ENCODE results near the gene GOLGA6C.
"Not testable (repeated sequence)": the region's sequence is repeated elsewhere in the genome, so short reads cannot be mapped to it uniquely, and the experiment has no call there.

The GOLGA6C gene

DNA sequence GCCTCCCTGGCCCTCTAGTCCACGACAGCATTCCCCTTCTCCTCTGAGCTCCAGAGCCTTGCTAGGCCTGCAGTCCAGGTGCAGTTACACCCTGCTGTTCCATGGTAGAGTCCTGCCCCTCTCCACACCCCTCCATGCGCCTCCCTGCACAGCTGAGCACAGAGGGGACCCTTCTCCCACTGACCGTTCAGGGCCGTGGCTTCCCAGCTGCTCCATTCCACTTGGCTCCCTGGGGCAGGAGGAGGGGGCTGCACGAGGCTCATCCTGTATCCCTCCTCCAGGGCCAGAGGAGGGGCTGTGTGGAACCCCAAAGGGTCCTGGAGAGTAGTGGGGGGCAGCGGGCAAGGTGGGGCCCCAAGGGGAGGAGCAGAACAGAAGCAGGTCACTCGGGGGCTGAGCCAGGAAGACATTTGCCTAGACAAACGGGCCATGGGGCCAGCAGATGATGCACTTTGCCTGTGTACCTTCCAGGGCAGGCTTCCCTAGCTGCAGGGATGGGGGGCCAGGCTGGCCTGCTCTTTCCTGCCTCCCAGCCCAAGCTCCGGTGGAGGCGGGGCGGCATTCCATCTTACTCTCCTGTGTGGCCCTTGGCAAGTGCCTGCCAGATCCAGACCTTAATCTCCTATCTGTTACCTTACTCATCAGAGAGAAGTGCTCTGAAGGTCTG is 20.7 kb upstream of the GOLGA6C start:
- TF ChIP-seq, protein P1, sequence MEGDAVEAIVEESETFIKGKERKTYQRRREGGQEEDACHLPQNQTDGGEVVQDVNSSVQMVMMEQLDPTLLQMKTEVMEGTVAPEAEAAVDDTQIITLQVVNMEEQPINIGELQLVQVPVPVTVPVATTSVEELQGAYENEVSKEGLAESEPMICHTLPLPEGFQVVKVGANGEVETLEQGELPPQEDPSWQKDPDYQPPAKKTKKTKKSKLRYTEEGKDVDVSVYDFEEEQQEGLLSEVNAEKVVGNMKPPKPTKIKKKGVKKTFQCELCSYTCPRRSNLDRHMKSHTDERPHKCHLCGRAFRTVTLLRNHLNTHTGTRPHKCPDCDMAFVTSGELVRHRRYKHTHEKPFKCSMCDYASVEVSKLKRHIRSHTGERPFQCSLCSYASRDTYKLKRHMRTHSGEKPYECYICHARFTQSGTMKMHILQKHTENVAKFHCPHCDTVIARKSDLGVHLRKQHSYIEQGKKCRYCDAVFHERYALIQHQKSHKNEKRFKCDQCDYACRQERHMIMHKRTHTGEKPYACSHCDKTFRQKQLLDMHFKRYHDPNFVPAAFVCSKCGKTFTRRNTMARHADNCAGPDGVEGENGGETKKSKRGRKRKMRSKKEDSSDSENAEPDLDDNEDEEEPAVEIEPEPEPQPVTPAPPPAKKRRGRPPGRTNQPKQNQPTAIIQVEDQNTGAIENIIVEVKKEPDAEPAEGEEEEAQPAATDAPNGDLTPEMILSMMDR (IDR thresholded peaks at IDR 0.05; ENCODE audit: borderline replicate concordance, control extremely low read depth, extremely low read depth, insufficient read depth, missing control alignments), result no peak
- in situ Hi-C loops (cut with MboI; ENCODE audit: low sequenced_read_pairs, unreplicated experiment), result no loop called here
- DNase-seq (ENCODE audit: low spot score), result no peak

DNA sequence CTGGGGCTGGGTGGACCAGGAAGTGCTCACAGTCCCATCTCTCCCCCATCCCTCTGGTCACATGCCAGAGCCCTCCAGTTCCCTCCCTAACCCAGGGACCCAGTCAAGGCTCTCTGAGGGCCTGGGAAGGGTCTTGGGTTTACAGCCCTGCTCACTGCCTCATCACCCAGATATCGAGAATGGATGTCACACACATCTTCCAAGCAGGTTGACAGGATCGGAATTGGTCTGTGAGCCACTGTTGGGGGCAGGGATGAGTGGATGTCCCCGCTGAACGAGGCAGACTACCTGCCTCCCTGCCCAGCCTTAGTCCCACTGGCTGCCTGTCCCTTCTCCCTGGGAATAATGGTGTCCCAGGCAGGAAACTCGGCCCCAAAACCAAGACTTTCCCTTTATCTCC is 20.0 kb upstream of the GOLGA6C start:
- no peak for DNase-seq (ENCODE audit: low spot score)
- in situ Hi-C loops (cut with MboI; ENCODE audit: low sequenced_read_pairs, unreplicated experiment), result no loop called here
- TF ChIP-seq, protein P1 (IDR thresholded peaks at IDR 0.05; ENCODE audit: borderline replicate concordance, control extremely low read depth, extremely low read depth, insufficient read depth, missing control alignments), result no peak

DNA sequence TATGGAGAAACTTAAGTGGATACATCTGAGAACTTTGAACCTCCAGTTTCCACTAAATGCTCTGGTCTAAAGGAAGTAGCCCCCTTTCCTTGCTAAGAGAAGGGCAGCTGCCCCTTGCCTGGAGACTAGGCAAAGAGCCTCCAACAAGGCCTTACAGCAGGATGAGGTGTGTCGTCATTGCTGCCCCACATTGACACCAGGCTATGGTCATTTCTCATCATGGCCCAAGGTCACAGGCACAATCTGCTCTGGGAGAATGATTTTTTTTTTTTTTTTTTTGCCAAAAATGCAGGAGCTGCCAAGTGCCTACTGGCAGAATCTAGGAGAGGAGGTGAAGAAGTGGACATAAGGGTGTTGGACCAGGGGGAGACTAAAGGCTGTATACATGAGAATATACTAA is 12.4 kb upstream of the GOLGA6C start:
- DNase-seq (ENCODE audit: low spot score); in situ Hi-C loops (cut with MboI; ENCODE audit: low sequenced_read_pairs, unreplicated experiment): not testable (repeated sequence)

DNA sequence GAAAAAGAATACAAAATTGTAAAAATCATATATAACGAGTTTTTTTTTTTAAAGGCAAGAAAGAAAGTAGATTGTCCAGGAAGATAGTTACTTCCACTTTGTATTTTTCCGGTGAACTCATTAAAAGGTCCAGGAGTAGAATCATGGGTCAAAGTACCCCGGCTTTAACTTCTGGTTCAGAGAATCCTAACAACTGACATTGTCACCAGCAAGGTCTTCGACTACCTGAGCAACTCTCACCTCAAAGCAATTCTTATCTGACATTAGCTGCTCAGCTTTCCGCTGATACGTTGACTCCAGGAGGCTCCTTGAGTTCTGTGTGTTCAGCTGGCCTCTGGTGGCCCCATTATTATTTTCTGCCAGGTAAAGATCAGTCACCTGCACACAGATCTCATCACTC is 9.1 kb upstream of the GOLGA6C start:
- in situ Hi-C loops (cut with MboI; ENCODE audit: low sequenced_read_pairs, unreplicated experiment); DNase-seq (ENCODE audit: low spot score): not testable (repeated sequence)

DNA sequence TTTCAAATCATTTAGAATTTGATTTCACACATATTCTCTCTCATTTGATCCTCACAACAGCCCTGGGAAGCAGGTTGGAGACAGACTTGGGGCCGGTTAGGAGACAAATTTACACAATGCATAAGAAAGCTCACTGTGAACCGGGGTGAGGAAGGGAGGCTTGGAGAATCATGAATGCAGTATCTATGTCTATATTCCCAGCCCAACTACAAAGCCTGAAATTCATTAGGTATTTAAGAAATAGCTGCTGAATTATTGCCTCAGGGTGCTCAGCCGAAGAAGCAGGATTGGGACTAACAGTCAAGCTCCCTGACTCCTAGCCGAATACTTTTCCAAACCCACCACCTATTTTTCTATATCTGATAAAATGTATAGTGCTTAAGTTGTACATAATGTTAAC is 8.4 kb upstream of the GOLGA6C start:
- in situ Hi-C loops (cut with MboI; ENCODE audit: low sequenced_read_pairs, unreplicated experiment), result no loop called here
- TF ChIP-seq, protein P1 (IDR thresholded peaks at IDR 0.05; ENCODE audit: borderline replicate concordance, control extremely low read depth, extremely low read depth, insufficient read depth, missing control alignments), result no peak
- no peak for DNase-seq (ENCODE audit: low spot score)

DNA sequence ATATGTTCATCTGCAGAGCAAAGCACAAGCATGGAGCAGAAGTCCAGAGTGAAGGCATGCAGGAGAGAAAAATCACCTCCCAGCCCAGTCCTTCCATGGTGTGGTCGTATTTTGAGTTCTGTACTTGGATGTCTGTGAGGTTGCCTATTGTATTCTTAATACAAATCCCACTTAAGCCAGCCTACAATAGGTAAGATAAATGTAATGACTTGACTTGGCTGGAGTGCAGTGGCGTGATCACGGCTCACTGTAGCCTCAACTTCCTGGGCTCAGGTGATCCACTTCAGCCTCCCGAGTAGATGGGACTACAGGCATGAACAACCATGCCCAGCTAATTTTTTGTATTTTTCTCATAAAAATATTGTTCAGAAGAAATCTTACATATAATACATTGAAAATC is 6.8 kb upstream of the GOLGA6C start:
- DNase-seq (ENCODE audit: low spot score); in situ Hi-C loops (cut with MboI; ENCODE audit: low sequenced_read_pairs, unreplicated experiment): not testable (repeated sequence)

DNA sequence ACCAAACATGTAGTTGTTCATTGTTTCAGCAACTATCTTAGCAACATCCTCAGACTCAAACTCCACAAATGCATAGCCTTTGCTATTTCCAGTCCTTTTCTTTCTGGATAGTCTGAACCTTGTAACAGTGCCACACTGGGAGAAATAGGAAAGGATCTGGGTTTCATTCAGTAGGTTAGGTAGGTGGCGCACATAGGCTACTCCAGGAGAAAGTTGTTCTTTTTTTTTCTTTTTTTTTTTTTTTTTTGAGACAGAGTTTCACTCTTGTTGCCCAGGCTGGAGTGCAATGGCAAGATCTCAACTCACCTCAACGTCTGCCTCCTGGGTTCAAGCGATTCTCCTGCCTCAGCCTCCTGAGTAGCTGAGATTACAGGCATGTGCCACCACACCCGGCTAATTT is 5.8 kb upstream of the GOLGA6C start:
- in situ Hi-C loops (cut with MboI; ENCODE audit: low sequenced_read_pairs, unreplicated experiment), result not testable (repeated sequence)

DNA sequence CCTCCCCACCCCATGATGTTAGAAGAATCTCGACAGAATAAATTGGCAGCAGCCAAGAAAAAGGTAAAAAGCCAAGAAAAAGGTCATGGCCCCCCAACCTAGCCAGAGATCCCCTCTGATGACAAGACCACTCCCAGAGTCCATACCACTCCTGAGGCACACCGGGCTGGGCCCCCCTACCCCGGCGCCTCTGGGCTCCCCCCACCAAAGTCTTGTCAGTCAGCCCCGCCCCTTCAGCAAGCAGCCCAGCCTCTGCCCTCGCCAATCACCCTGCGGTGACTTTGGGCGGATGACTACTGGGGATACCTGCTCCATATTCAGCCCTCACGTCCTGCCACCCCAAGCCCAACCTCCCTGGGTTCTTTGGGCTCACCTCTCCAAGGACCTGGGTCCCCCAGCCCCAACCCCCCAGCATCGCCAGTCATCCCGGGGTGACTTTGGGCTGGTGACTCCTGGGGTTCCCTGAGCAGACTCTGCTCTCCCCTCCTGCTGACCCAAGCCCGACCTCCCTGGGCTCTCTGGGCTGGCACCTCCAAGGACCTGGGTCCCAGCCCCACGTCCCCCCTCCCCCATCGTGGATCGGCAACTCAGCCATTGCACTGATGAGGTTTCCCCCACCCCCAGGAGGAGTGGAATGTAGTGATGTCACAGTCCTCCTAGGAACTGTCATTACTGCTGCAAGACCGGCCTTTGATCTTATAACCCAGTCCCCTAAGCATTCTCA is 648 bp downstream of the GOLGA6C start:
- DNase-seq (ENCODE audit: low spot score); in situ Hi-C loops (cut with MboI; ENCODE audit: low sequenced_read_pairs, unreplicated experiment): not testable (repeated sequence)

More for the DNA sequence above, 5.8 kb upstream of the GOLGA6C start:
- not testable (repeated sequence) for DNase-seq (ENCODE audit: low spot score)

DNA sequence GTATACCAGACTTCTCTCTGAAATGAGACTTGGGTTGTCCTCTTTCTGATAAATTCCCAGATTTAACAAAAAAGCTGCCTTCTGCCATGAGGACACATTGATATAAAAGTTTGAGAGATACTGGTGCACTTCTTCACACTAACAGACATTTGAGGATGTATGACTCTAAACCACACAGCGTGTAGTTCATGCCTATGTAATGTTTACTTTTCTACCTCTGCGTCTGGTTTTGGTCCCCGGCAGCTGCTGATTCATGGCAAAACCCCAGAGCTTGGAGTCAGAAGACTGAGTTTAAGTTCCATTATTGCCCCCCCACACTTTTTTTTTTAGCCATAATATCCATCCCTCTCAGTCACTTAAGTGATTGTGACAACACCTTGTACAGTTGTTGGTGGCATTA is 1.7 kb downstream of the GOLGA6C start:
- in situ Hi-C loops (cut with MboI; ENCODE audit: low sequenced_read_pairs, unreplicated experiment); DNase-seq (ENCODE audit: low spot score): not testable (repeated sequence)

DNA sequence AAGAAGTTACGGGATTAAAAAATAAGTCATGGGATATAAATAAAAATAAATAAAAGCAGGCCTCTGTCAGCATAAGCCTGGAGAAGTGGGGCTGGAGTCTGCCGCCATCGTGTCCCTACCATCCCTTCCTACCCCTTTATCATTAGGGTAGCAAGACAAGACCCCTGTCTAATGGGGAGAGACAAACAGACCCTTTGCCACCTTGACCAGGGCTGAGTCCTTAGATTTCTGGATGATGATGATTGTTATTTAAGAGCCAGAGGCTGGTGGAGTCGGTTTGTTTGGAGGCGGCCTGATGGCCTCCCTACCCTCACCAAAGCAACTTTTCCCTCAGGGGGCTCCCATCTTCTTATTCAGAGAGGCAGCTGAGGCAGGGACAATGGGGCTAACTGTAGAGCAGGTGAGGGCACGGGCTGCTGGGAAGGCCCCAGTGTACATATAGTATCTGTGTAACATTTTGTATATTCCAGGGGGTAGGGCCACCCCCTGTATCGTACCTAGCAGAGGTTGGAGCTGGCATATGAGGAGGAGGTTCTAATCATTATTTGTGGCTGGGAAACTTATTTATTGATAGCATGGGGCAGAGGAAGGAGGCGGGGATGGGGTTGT is 15.7 kb downstream of the GOLGA6C start:
- DNase-seq (ENCODE audit: low spot score); in situ Hi-C loops (cut with MboI; ENCODE audit: low sequenced_read_pairs, unreplicated experiment): not testable (repeated sequence)

Measured in GM13976 (cell line).